ENCODE data around the gene FAM124B. TPM values are rescaled to one million over a fixed set of nuclear protein-coding genes. Genes with fewer than 3 reads are reported as not detected.

FAM124B gene
- total RNA-seq, 1 experiment from 2014 or later = not detected

Other genes with a start within 250 kb of the FAM124B start
- 52.9 and 61.2 TPM in 2 replicates for gene CUL3, start 183.3 kb upstream of the FAM124B start, total RNA-seq (2014; rRNA removed; shearing (Covaris generic))

Data from SK-MEL-5 (cell line).